Cardiac ventricle fibroblast (primary cell): ENCODE results near the gene CDC42EP2. TPM values are rescaled to one million over a fixed set of nuclear protein-coding genes. Genes with fewer than 3 reads are reported as not detected.

Source experiments
- total RNA-seq: library from RNA; depleted of rRNA; stranded (reverse); fragments of >200 nt; gene quantifications from 2 replicates; pipeline ENCODE4 v1.2.3, GENCODE V29; 2015

Gene CDC42EP2, protein sequence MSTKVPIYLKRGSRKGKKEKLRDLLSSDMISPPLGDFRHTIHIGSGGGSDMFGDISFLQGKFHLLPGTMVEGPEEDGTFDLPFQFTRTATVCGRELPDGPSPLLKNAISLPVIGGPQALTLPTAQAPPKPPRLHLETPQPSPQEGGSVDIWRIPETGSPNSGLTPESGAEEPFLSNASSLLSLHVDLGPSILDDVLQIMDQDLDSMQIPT
- total RNA-seq: 26.9 and 27.3 TPM in 2 replicates

DNA sequence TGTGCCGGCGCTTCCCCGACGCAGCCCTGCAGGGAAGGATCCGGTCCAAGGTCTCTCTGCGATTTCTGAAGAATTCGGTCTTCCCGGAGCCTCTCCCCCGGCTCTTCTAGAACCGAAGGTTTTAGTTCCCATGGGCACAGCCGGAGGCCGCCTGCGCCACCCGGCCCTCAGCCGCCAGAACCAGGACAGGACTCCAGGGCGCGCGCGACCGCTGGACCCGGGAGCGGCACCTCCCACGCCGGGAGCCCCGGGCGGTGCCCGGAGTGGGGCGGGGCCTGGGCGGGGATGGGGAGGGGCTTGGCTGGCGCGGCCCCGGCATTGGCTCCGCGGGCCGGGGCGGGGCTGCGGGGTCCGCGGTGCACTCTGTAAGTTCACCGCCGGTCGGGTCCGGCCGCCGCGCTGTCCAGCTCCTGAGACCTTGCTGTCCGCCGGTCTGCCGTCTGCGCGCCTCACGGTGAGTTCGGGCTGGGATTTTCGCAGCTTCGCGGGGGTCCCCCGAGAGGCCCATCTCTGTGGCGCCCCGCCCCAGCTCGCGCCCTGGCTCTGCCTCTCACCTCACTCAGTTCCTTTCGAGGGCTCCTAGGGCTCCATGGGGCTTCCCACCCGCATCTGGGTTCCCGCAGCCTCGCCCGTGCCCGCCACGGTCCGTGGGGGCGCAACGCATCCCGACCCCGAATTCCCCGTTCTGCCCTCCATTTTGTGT lies at the start of gene CDC42EP2:
Gene CDC42EP2 (plus strand): TSS at position 366 of the 703 bp plus-strand sequence. CDS start 6,033 bp downstream, outside the sequence.

DNA sequence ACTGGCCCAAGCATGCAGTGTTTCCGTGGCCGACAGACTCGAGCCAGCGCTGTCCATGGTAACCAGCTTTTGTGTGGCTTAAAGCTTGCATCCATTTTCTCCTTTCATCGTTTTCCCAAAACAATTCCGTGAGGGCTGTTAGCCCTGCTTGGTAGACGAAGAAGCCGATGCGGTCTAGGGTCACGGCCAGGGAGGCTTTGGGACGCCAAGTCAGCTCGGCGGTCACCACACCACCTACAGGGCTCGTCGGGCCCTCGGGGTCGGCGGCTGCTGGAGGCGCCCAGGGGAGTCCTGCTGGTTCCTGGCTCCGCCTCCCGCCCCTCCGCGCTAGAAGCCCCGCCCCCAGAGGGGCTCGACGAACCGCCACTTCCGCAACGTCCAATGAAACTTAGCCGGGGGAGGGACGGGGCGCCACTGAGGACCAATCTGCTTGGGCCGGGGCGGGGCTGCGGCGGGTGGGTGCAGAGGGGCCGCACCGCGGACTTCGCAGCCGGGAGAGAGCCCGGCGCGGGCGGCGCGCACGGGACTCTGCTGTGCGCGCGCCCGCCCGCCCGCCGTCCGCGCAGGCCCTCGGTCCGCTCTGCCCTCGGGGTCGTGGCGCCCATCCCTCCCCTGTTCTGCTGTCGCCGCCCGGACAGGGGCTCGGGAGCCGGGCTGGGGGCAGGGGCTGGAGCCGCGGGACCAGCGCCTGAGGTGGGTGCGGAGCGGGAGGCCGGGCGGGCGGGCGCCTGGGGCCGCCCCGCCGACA lies 39.8 kb downstream of the CDC42EP2 start, which contains the start of gene TIGD3:
Gene TIGD3 (plus strand): TSS at position 487 of the 748 bp plus-strand sequence. CDS start 1,058 bp downstream, outside the sequence.

Other genes starting within 250 kb of the CDC42EP2 start
- gene CDCA5, start 230.8 kb upstream of the CDC42EP2 start, total RNA-seq: 1.4 and 2.6 TPM in 2 replicates
- 24.3 and 32.6 TPM in 2 replicates for gene ZFPL1, start 230.6 kb upstream of the CDC42EP2 start, total RNA-seq
- gene VPS51, start 218.7 kb upstream of the CDC42EP2 start, total RNA-seq: 325 and 679 TPM in 2 replicates
- gene TM7SF2, start 203.0 kb upstream of the CDC42EP2 start, total RNA-seq: 1.2 and 4.9 TPM in 2 replicates
- 13.9 and 14.3 TPM in 2 replicates for gene ZNHIT2, start 197.2 kb upstream of the CDC42EP2 start, total RNA-seq
- gene FAU, start 192.7 kb upstream of the CDC42EP2 start, total RNA-seq: 755 and 823 TPM in 2 replicates
- gene MRPL49, start 192.5 kb upstream of the CDC42EP2 start, total RNA-seq: 45.5 and 47.6 TPM in 2 replicates
- 64.9 and 65.4 TPM in 2 replicates for gene SYVN1, start 180.3 kb upstream of the CDC42EP2 start, total RNA-seq
- not detected in 2 replicates for gene SPDYC, start 144.6 kb upstream of the CDC42EP2 start, total RNA-seq
- 126 and 205 TPM in 2 replicates for gene CAPN1, start 132.9 kb upstream of the CDC42EP2 start, total RNA-seq
- 5.5 and 7.1 TPM in 2 replicates for gene POLA2, start 52.9 kb upstream of the CDC42EP2 start, total RNA-seq
- gene DPF2, start 19.0 kb downstream of the CDC42EP2 start, total RNA-seq: 41.3 and 47.1 TPM in 2 replicates
- gene TIGD3, start 39.9 kb downstream of the CDC42EP2 start, total RNA-seq: 0.37 TPM in 1 of 2 replicates, not detected in the other
- gene SLC25A45, start 67.8 kb downstream of the CDC42EP2 start, total RNA-seq: 3.9 and 5.4 TPM in 2 replicates
- 43.5 and 50.6 TPM in 2 replicates for gene FRMD8, start 71.8 kb downstream of the CDC42EP2 start, total RNA-seq
- 105 and 106 TPM in 2 replicates for gene NEAT1, start 107.9 kb downstream of the CDC42EP2 start, total RNA-seq
- 5,652 and 8,659 TPM in 2 replicates for gene MALAT1, start 184.2 kb downstream of the CDC42EP2 start, total RNA-seq
- 101 and 106 TPM in 2 replicates for gene SCYL1, start 210.2 kb downstream of the CDC42EP2 start, total RNA-seq
- 263 and 277 TPM in 2 replicates for gene LTBP3, start 243.5 kb downstream of the CDC42EP2 start, total RNA-seq